HG02840 (cell line): ENCODE measurements around the gene FBXL17.

Experiments used
- ATAC-seq: cut with Tn5 transposase; IDR thresholded peaks from one replicate; pipeline ENCODE4 v1.9.1; 2021; ENCODE audit warnings: mild to moderate bottlenecking, moderate library complexity, moderate number of reproducible peaks; ENCODE audit not compliant: unreplicated experiment, low FRiP score

FBXL17 gene

GRCh38 chr5:108109059-108109458 is 272.8 kb downstream of the FBXL17 start:
- ATAC-seq: no peak

GRCh38 chr5:108104448-108104847 is 277.4 kb downstream of the FBXL17 start:
- ATAC-seq: no peak

GRCh38 chr5:108102463-108102862 is 279.4 kb downstream of the FBXL17 start:
- ATAC-seq: no peak

DNA sequence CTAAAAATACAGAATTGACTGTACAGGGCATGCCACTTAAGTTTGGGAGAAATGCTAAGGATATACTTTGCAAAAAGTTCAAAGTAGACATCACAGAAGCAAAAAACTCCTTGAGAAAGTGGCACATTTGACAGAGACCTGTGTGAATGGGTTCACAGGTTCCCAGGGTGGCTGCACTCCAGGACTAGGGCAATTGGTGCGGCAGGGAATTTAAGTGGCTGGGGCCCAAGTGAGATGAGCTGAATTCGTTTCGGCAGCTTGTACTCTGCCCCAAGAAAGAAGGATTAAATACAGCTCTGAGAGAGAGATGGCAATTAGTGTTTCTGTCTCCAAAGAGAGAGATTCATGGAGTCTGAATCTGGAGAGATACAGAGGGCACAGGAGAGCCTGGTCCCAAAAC is 280.1 kb downstream of the FBXL17 start:
- no peak for ATAC-seq

- no peak for ATAC-seq
Measured at GRCh38 chr5:108101130-108101529, 280.8 kb downstream of the FBXL17 start.

GRCh38 chr5:108094800-108095199 is 287.1 kb downstream of the FBXL17 start:
- ATAC-seq: no peak

DNA sequence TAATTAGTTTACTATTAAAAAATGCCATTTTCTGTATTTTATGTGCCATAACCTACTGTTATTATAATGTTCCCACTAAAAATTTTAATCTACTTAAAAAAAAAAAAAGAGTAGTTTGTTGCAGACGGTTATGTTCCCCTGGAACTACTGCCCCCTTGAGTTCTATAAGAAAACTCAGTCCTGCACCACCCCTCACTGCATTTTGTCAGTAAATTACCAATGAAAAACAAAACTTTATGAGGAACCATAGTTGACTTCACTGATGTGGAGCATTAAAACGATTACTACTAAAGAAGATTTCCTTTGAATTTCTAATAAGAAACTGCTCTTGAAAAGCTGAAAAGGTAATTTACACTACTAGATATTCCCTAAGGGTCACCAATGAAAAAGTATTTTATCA is 288.7 kb downstream of the FBXL17 start:
- no peak for ATAC-seq

- no peak for ATAC-seq
Measured at GRCh38 chr5:108090946-108091345, 291.0 kb downstream of the FBXL17 start.

- ATAC-seq: no peak
Measured at GRCh38 chr5:108084105-108084504, 297.8 kb downstream of the FBXL17 start.

GRCh38 chr5:108083232-108083631 is 298.7 kb downstream of the FBXL17 start:
- ATAC-seq: no peak

DNA sequence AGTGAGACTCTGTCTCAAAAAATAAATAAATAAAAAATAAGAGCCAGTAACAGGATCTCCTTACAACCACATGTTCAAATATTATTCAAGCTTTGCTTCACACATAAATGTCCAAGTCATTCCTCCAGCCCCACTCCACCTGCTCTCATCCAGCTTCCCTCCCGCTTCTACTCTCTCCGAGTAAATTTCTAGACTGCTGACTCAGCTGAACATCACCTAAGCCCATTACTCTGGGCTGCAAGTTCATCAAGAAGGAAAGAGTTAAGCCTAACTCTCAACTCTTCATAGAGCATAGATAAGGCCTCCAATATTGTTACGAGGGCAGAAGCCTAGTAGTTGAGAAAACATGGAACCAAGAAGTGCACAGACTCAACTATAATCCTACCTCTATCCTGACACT is 300.2 kb downstream of the FBXL17 start:
- no peak for ATAC-seq

- ATAC-seq: no peak
Measured at GRCh38 chr5:108079753-108080152, 302.1 kb downstream of the FBXL17 start.

DNA sequence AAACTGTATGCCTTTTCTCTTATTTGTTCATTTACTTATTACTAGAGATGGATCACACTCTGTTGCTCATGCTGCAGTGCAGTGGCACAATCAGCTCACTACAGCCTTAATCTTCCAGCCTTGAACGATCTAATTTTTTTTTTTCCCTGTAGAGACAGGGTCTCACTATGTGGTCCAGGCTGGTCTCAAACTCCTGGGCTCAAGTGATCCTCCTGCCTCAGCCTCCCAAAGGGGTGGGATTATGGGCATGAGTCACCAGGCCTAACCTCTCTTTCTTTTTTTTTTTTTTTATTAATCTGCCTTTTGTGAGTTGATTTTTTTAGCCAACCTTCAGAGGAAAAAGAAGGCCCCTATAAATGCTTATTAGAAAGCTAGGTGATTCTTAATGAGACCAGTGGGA is 303.0 kb downstream of the FBXL17 start:
- ATAC-seq: no peak

DNA sequence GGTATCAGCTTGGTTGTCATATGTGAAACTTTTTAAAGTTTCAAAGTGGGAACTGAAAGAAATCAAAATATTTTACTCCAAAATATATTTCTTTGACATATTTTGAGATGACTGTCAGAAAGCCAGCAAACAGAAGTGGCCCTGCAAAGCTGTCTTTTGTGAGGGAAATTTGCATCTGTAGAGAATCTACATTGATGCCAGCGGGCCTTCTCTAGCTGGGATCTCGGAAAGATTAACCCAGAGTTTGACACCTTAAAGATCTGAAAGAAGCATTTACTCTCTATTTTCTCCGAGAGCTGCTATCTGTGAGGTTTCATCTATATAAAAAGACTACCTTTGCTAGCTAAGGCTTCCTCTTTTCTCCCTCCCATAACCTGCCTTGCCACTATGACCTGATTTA is 303.6 kb downstream of the FBXL17 start:
- ATAC-seq: no peak

- ATAC-seq: no peak
Measured at GRCh38 chr5:108074626-108075025, 307.3 kb downstream of the FBXL17 start.

GRCh38 chr5:108064302-108064701 is 317.6 kb downstream of the FBXL17 start:
- ATAC-seq: no peak

DNA sequence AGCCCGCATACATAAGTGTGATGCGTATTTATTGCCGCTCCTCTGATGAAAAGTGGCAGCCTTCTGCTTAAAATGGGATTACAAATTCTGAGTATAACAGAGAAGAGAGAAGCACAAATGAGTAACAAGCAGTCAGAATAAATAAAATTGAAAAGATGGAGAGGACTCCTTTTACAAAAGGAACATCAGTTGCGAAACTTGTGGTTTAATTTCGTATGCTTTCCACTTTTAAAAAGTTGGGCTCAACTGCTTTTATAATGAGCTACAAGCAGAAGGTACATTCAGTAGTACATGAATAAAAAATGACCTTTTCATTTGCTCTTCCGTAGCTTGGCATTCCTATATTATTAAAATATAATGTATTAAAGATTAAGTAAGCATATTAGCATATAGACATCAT is 320.0 kb downstream of the FBXL17 start:
- ATAC-seq: no peak

DNA sequence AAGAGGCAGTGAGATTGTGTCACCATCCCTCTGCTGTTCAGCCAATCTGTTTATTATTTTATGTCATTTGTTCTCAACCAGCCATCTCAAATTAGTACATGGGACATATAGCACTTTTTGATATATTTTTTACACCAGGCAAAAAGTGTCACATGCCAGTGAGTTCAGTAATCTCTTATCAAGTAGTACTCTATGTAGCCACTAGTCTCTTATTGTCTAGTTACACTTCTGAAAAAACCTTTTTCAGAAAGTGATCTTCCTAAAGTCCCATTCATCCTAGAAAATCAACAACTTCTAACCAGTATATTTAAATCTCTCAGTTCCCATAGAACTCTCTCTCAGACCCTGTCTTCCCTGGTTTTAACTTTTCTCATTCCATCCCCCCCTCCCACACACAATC is 321.6 kb downstream of the FBXL17 start:
- no peak for ATAC-seq

DNA sequence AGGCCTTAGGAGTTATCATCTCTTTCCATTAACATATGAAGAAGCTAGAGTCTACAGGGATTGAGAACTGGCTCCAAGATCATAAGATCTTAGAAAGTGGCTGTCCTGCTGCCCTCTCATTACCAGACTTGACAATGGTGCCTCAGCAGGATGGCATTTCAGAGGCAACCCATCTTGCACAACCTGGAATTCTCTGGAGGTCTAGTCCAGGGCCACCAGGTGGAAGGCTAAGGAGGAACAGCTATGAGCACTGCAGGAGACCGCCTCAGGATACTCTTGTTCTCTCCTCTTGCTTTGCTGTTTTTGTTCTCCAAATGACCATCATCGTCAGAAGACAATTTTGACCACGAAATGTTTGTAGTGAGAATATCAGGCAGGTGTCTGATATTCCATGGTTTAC is 322.6 kb downstream of the FBXL17 start:
- ATAC-seq: no peak

DNA sequence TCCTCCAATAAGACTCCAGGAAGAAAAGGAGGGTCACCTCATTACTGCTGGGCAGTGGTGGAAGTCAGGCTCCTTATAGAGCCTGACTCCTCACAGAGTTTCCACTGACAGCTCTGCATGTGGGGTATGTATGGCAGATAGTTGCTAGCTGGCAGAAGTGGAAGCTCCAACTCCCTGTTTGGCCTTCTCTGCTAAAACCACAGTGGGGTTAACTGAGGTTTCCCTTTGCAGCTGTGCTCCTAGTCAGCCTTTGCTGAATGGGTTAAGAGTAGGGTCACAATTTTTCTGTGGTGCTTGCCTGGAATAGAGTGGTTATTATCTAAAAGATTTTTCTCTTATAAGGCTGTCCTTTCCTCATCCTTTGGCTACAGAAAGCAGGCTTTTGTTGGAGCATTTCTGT is 327.5 kb downstream of the FBXL17 start:
- ATAC-seq: no peak

GRCh38 chr5:108046955-108047670 is 334.8 kb downstream of the FBXL17 start:
- ATAC-seq: no peak

DNA sequence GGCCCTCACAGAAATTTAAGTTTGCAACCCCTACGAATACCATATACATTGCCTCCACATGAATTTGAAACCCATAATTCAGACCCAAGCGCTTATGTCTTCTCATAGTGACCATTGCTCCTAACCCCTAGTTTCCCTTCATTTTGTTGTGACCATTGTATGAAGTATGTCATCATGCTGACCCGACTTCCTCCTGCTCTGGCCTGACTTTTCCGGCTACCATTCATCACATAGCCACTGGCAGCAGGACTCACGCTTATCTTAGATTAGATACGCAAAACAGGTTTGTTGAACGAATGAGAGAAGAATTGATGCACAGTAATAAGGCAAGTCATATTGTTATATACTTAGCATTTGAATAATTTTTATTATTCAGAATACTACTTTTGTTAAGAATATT is 345.4 kb downstream of the FBXL17 start:
- ATAC-seq: no peak

- no peak for ATAC-seq
Measured at GRCh38 chr5:108028883-108029282, 353.0 kb downstream of the FBXL17 start.
